HepG2 (cell line): ENCODE measurements around the gene RNU6-1.

Source experiments
- ATF2 ChIP-seq: sonication (generic); formaldehyde crosslinking; IDR thresholded peaks from 2 replicates; pipeline ENCODE4 v1.4.0; 2020; ENCODE audit warnings: missing genetic modification reagents
- CTCF ChIP-seq: sonication (generic); formaldehyde crosslinking; IDR thresholded peaks from 2 replicates; pipeline ENCODE4 v1.5.0; 2020; ENCODE audit warnings: mild to moderate bottlenecking, missing genetic modification reagents, moderate library complexity
- EP300 ChIP-seq, 3 experiments: sonication (generic) in 1 of 3; formaldehyde crosslinking in 1 of 3; IDR thresholded peaks; 2 replicates each; pipeline versions ENCODE4 v1.5.1 to v1.6.1; 2011 to 2020; ENCODE audit warnings: low read depth in 2 of 3, low read length in 2 of 3, borderline replicate concordance in 1 of 3, improper control_type of control experiment in 1 of 3, mild to moderate bottlenecking in 1 of 3, missing genetic modification reagents in 1 of 3, moderate library complexity in 1 of 3
- EZH2 ChIP-seq: conservative IDR thresholded peaks from 2 replicates; pipeline ENCODE4 v1.6.1; 2012; ENCODE audit warnings: mild to moderate bottlenecking, low read depth, low read length, moderate library complexity
- KDM1A ChIP-seq: IDR thresholded peaks from 2 replicates; pipeline ENCODE4 v1.6.1; 2016; ENCODE audit warnings: missing compliant biosample characterization
- MEIS2 ChIP-seq: sonication (generic); formaldehyde crosslinking; IDR thresholded peaks from 2 replicates; pipeline ENCODE4 v1.9.0; 2021; ENCODE audit warnings: mild to moderate bottlenecking, missing genetic modification reagents
- POLR2AphosphoS2 ChIP-seq: IDR thresholded peaks from 2 replicates; pipeline ENCODE4 v1.6.1; 2011; ENCODE audit warnings: low read depth, low read length, improper control_type of control experiment
- RBM39 ChIP-seq: fragments of 200-400 bp; formaldehyde crosslinking; IDR thresholded peaks from one replicate; pipeline ENCODE4 v1.6.1; 2018; ENCODE audit warnings: antibody characterized with exemption, mild to moderate bottlenecking, low read depth, low read length; ENCODE audit not compliant: poor library complexity, severe bottlenecking
- ZNF10 ChIP-seq: sonication (generic); formaldehyde crosslinking; IDR thresholded peaks from 2 replicates; pipeline ENCODE4 v1.4.0; 2020; ENCODE audit warnings: mild to moderate bottlenecking, low read depth, missing genetic modification reagents, borderline replicate concordance
- ZNF678 ChIP-seq: sonication (generic); formaldehyde crosslinking; IDR thresholded peaks from 2 replicates; pipeline ENCODE4 v1.4.0; 2020; ENCODE audit warnings: mild to moderate bottlenecking, missing genetic modification reagents
- ZNF777 ChIP-seq: sonication (generic); formaldehyde crosslinking; IDR thresholded peaks from 2 replicates; pipeline ENCODE4 v1.4.0; 2020; ENCODE audit warnings: missing genetic modification reagents
- ZSCAN29 ChIP-seq: sonication (generic); formaldehyde crosslinking; conservative IDR thresholded peaks from 2 replicates; pipeline ENCODE4 v1.4.0; 2020; ENCODE audit warnings: mild to moderate bottlenecking, missing genetic modification reagents

DNA sequence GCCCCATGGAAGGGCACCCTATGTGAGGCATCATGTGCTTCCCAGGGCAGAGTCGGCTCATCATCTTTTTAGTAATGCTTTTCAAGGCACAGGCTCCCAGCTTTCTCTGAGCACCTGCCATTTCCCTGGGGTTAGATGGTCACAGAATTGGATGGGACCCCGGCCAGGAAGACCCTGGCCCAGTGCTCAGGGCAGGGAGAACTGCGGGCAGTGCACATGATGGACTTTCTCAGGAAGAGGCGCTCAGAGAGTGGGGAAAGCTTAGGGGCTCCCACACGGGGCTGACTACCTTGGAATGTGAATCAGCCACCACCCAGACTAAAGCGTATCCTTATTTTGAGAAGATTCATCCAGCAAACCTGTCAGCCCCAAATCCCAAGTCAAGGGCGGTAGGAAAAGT lies 31.0 kb downstream of the RNU6-1 start:
- TF ChIP-seq POLR2AphosphoS2 (no peak), ATF2 (CRISPR knock-in tag) (no peak), MEIS2 (CRISPR knock-in tag) (no peak), CTCF (CRISPR knock-in tag) (no peak), EP300 (IDR thresholded peaks at IDR 0.05; ENCODE audit: low read depth in 2 of 2, low read length in 2 of 2) (no peak), EP300 (CRISPR knock-in tag; IDR thresholded peaks at IDR 0.05; ENCODE audit: borderline replicate concordance) (no peak), ZNF678 (no peak), EZH2 (no peak), ZSCAN29 (no peak), KDM1A (no peak), ZNF777 (CRISPR knock-in tag) (no peak), ZNF10 (CRISPR knock-in tag) (no peak), RBM39 (no peak)
